A549 (cell line): ENCODE results near the gene PAX4. TPM values are rescaled to one million over a fixed set of nuclear protein-coding genes. Genes with fewer than 3 reads are reported as not detected.

Experiments used
- ATAC-seq, 2 experiments: fragments of 200-7000 bp in 1 of 2; fragments of >200 bp in 1 of 2; cut with Nextera tagmentation in 1 of 2; cut with Tn5 transposase in 1 of 2; 3 replicates each; pipeline versions ENCODE4 v1.8.0 to v1.9.1; 2018 to 2020; ENCODE audit warnings: mild to moderate bottlenecking in 1 of 2, moderate library complexity in 1 of 2
- CTCF ChIA-PET: fragments of 300-600 bp; sonication (Branson Sonifier 250); formaldehyde crosslinking; extraction: SDS; loops from one replicate; lab custom pipeline; 2021; ENCODE audit warnings: antibody characterized with exemption, inconsistent platforms; lab: Yijun Ruan, JAX
- POLR2A ChIA-PET: fragments of 350-600 bp; formaldehyde crosslinking; extraction: SDS; loops from one replicate; lab custom pipeline; 2021; ENCODE audit warnings: antibody characterized with exemption, inconsistent platforms; lab: Yijun Ruan, JAX
- DNase-seq, 2 experiments: peaks; one replicate each; pipeline versions ENCODE4 v3.0.0 to v3.0.0-alpha.2; 2011 to 2016; ENCODE audit warnings: low read depth in 1 of 2, low spot score in 1 of 2
- FAIRE-seq: peaks from 2 replicates; lab custom pipeline; 2011; peaks lifted over from hg19 to GRCh38; lab: Jason Lieb, UNC
- H3K27ac ChIP-seq, 2 experiments: fragments of >200 bp; sonication (Bioruptor Twin); formaldehyde crosslinking; 3 replicates each; pipeline ENCODE4 v1.5.1; 2016 to 2017
- H3K4me1 ChIP-seq: fragments of >200 bp; sonication (Bioruptor Twin); formaldehyde crosslinking; 3 replicates; pipeline ENCODE4 v1.6.1; 2016
- H3K4me2 ChIP-seq: fragments of >200 bp; sonication (Bioruptor Twin); formaldehyde crosslinking; 3 replicates; pipeline ENCODE4 v1.6.1; 2016
- H3K4me3 ChIP-seq: fragments of >200 bp; sonication (Bioruptor Twin); formaldehyde crosslinking; 3 replicates; pipeline ENCODE4 v1.5.1; 2016
- H3K9me3 ChIP-seq: fragments of >200 bp; sonication (Bioruptor Twin); formaldehyde crosslinking; 3 replicates; pipeline ENCODE4 v1.6.1; 2016
- CBX2 ChIP-seq: fragments of 200-600 bp; sonication (generic); IDR thresholded peaks from 2 replicates; pipeline ENCODE4 v1.6.1; 2016; ENCODE audit warnings: low read depth, mild to moderate bottlenecking, borderline replicate concordance
- CBX8 ChIP-seq: fragments of 200-600 bp; sonication (generic); IDR thresholded peaks from 2 replicates; pipeline ENCODE4 v1.6.1; 2016
- EHF ChIP-seq: fragments of 250-450 bp; sonication (Bioruptor Pico); IDR thresholded peaks from 2 replicates; pipeline ENCODE4 v1.5.0; 2020; ENCODE audit warnings: mild to moderate bottlenecking
- EHMT2 ChIP-seq: fragments of 200-600 bp; sonication (generic); IDR thresholded peaks from 2 replicates; pipeline ENCODE4 v1.6.1; 2016; ENCODE audit warnings: antibody characterized with exemption, low read depth, mild to moderate bottlenecking, moderate library complexity
- ESRRA ChIP-seq: fragments of 150-350 bp; IDR thresholded peaks from 2 replicates; pipeline ENCODE4 v1.6.1; 2014; ENCODE audit warnings: mild to moderate bottlenecking, low read length, borderline replicate concordance
- FOSB ChIP-seq: fragments of 250-450 bp; sonication (Bioruptor Pico); IDR thresholded peaks from 2 replicates; pipeline ENCODE4 v1.5.0; 2020; ENCODE audit warnings: mild to moderate bottlenecking, moderate library complexity
- FOXS1 ChIP-seq: fragments of 250-450 bp; sonication (Bioruptor Pico); IDR thresholded peaks from 2 replicates; pipeline ENCODE4 v1.5.0; 2020; ENCODE audit warnings: mild to moderate bottlenecking, moderate library complexity
- HDAC2 ChIP-seq: fragments of 200-600 bp; sonication (generic); IDR thresholded peaks from 2 replicates; pipeline ENCODE4 v1.6.1; 2016
- HEYL ChIP-seq: fragments of 250-450 bp; sonication (Bioruptor Pico); IDR thresholded peaks from 2 replicates; pipeline ENCODE4 v1.8.0; 2021; ENCODE audit warnings: mild to moderate bottlenecking, moderate library complexity
- HOXA7 ChIP-seq: fragments of 250-450 bp; sonication (Bioruptor Pico); IDR thresholded peaks from 2 replicates; pipeline ENCODE4 v1.5.0; 2020; ENCODE audit warnings: mild to moderate bottlenecking, moderate library complexity
- JUN ChIP-seq, 2 experiments: fragments of >200 bp; sonication (Bioruptor Twin); formaldehyde crosslinking; IDR thresholded peaks; 2 replicates in 1 of 2; 3 replicates in 1 of 2; pipeline ENCODE4 v1.6.1; 2016 to 2017
- KDM1A ChIP-seq: fragments of 200-600 bp; sonication (generic); IDR thresholded peaks from 2 replicates; pipeline ENCODE4 v1.6.1; 2016; ENCODE audit warnings: low read depth, mild to moderate bottlenecking
- MAX ChIP-seq: IDR thresholded peaks from 2 replicates; pipeline ENCODE4 v1.6.1; 2012
- MAZ ChIP-seq: fragments of 150-350 bp; IDR thresholded peaks from 2 replicates; pipeline ENCODE4 v1.6.1; 2014; ENCODE audit warnings: antibody characterized with exemption, low read depth, low read length, borderline replicate concordance
- NFE2L2 ChIP-seq: fragments of 150-350 bp; conservative IDR thresholded peaks from 2 replicates; pipeline ENCODE4 v1.6.1; 2014; ENCODE audit warnings: low read length
- RFX5 ChIP-seq: fragments of 450-650 bp; IDR thresholded peaks from 2 replicates; pipeline ENCODE4 v1.7.1; 2014; ENCODE audit warnings: antibody characterized with exemption, mild to moderate bottlenecking, moderate library complexity
- SREBF2 ChIP-seq: fragments of 450-650 bp; IDR thresholded peaks from 2 replicates; pipeline ENCODE4 v1.6.1; 2014; ENCODE audit warnings: mild to moderate bottlenecking, moderate library complexity
- USF2 ChIP-seq: fragments of 450-650 bp; IDR thresholded peaks from 2 replicates; pipeline ENCODE4 v1.6.1; 2014; ENCODE audit warnings: antibody characterized with exemption
- ZC3H11A ChIP-seq: fragments of 450-650 bp; IDR thresholded peaks from 2 replicates; pipeline ENCODE4 v1.6.1; 2014; ENCODE audit warnings: antibody characterized with exemption, mild to moderate bottlenecking
- ZFP36 ChIP-seq: fragments of 450-650 bp; IDR thresholded peaks from 2 replicates; pipeline ENCODE4 v1.6.1; 2014; ENCODE audit warnings: borderline replicate concordance; ENCODE audit not compliant: partially characterized antibody
- ZSCAN20 ChIP-seq: fragments of 250-450 bp; sonication (Bioruptor Pico); IDR thresholded peaks from 2 replicates; pipeline ENCODE4 v1.8.0; 2022; ENCODE audit warnings: mild to moderate bottlenecking, moderate library complexity
- WGBS: methylation state at CpG from one replicate; pipeline ENCODE4 v1.1.6; 2017; ENCODE audit errors: missing lambda C conversion rate; 5-methylcytosine and 5-hydroxymethylcytosine counted together
- polyA plus RNA-seq, 4 experiments: library from polyadenylated mRNA; depleted of rRNA in 3 of 4; stranded (reverse); fragments of >200 nt; fragmentation: RNase III in 1 of 4; extraction: RNeasy Plus Mini Kit Qiagen cat#74134 plus additional on column Dnase treatment in 1 of 4; gene quantifications; 2 replicates in 3 of 4; 3 replicates in 1 of 4; pipeline ENCODE4 v1.2.3, GENCODE V29; 2011 to 2017
- TF ChIP-seq, protein P1 (sequence below): fragments of >200 bp; sonication (Bioruptor Twin); formaldehyde crosslinking; IDR thresholded peaks from 3 replicates; pipeline ENCODE4 v1.5.1; 2016
- TF ChIP-seq, protein P2 (sequence below): fragments of 250-450 bp; sonication (Bioruptor Pico); IDR thresholded peaks from 2 replicates; pipeline ENCODE4 v1.5.0; 2020; ENCODE audit warnings: low read depth, mild to moderate bottlenecking, moderate library complexity
- TF ChIP-seq, protein P3 (sequence below): fragments of 150-350 bp; IDR thresholded peaks from 2 replicates; pipeline ENCODE4 v1.6.1; 2014; ENCODE audit warnings: low read depth, mild to moderate bottlenecking, low read length

Gene PAX4
- polyA plus RNA-seq, 2 of the 4 experiments (the other 2 are of a cell fraction), result not detected

- peak; percentile 44 to 58 for ATAC-seq
- peak in 1 of 2 experiments; percentile 44 for DNase-seq
- H3K4me2 ChIP-seq, result peak overlapping the region; percentile 74
- peak overlapping the region; percentile 94 to 96 for H3K27ac ChIP-seq
- POLR2A ChIA-PET, result interaction anchor here (1.5 kb wide), 1 partner anchor 62 kb away, joined by 5 read pairs; the partner anchor contains the start of gene ARF5
- peak overlapping the region; percentile 83 for H3K4me3 ChIP-seq
- no peaks in the 10 kb centered on the region for H3K9me3 ChIP-seq
- FAIRE-seq, result no peak
- TF ChIP-seq SREBF2 (no peak), ZSCAN20 (CRISPR knock-in tag) (no peak), FOSB (CRISPR knock-in tag) (no peak), NFE2L2 (no peak), ESRRA (no peak), HEYL (CRISPR knock-in tag) (0 out of 2 replicates have a peak, but pooled peaks have one; percentile 70), FOXS1 (no peak), EHMT2 (no peak), ZFP36 (no peak), EHF (no peak), CBX2 (no peak), HOXA7 (CRISPR knock-in tag) (no peak), HDAC2 (no peak), RFX5 (no peak)
- TF ChIP-seq, protein P1, sequence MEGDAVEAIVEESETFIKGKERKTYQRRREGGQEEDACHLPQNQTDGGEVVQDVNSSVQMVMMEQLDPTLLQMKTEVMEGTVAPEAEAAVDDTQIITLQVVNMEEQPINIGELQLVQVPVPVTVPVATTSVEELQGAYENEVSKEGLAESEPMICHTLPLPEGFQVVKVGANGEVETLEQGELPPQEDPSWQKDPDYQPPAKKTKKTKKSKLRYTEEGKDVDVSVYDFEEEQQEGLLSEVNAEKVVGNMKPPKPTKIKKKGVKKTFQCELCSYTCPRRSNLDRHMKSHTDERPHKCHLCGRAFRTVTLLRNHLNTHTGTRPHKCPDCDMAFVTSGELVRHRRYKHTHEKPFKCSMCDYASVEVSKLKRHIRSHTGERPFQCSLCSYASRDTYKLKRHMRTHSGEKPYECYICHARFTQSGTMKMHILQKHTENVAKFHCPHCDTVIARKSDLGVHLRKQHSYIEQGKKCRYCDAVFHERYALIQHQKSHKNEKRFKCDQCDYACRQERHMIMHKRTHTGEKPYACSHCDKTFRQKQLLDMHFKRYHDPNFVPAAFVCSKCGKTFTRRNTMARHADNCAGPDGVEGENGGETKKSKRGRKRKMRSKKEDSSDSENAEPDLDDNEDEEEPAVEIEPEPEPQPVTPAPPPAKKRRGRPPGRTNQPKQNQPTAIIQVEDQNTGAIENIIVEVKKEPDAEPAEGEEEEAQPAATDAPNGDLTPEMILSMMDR, result no peak
- TF ChIP-seq, protein P2, sequence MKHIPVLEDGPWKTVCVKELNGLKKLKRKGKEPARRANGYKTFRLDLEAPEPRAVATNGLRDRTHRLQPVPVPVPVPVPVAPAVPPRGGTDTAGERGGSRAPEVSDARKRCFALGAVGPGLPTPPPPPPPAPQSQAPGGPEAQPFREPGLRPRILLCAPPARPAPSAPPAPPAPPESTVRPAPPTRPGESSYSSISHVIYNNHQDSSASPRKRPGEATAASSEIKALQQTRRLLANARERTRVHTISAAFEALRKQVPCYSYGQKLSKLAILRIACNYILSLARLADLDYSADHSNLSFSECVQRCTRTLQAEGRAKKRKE (CRISPR knock-in tag), result 0 out of 2 replicates have a peak, but pooled peaks have one; percentile 16
- TF ChIP-seq, all 56 proteins: peak for 2
- peaks cover 27% of the 10 kb centered on the region for H3K4me1 ChIP-seq
- CTCF ChIA-PET, result no interaction called here
- WGBS, result 54% methylated on average over 29 of the region's 29 CpGs
Measured at GRCh38 chr7:127650847-127651555, 33.1 kb upstream of the PAX4 start.

- CTCF ChIA-PET, result interaction anchor here (0.6 kb wide), 1 partner anchor 493 kb away, joined by 3 read pairs; no protein-coding TSS in a partner anchor
- no peak overlapping the region for H3K27ac ChIP-seq
- no peaks in the 10 kb centered on the region for H3K9me3 ChIP-seq
- DNase-seq (no peak), ATAC-seq (no peak), FAIRE-seq (no peak)
- H3K4me3 ChIP-seq, result no peak overlapping the region
- 67% methylated on average over 2 of the region's 2 CpGs for WGBS
- TF ChIP-seq NFE2L2 (no peak), ESRRA (no peak), JUN (IDR thresholded peaks at IDR 0.05) (no peak), MAZ (no peak), USF2 (no peak), RFX5 (no peak), FOSB (CRISPR knock-in tag) (no peak), MAX (no peak), KDM1A (no peak), CBX8 (no peak), EHF (no peak), ZC3H11A (no peak)
- TF ChIP-seq, protein P3, sequence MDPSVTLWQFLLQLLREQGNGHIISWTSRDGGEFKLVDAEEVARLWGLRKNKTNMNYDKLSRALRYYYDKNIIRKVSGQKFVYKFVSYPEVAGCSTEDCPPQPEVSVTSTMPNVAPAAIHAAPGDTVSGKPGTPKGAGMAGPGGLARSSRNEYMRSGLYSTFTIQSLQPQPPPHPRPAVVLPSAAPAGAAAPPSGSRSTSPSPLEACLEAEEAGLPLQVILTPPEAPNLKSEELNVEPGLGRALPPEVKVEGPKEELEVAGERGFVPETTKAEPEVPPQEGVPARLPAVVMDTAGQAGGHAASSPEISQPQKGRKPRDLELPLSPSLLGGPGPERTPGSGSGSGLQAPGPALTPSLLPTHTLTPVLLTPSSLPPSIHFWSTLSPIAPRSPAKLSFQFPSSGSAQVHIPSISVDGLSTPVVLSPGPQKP, result no peak
- peaks cover 14% of the 10 kb centered on the region for H3K4me1 ChIP-seq
- H3K4me2 ChIP-seq, result no peak overlapping the region
- POLR2A ChIA-PET, result no interaction called here
Measured at GRCh38 chr7:127648986-127649385, 31.0 kb upstream of the PAX4 start.
